Measurements from ENCODE around the gene RIMBP2.

The RIMBP2 gene

DNA sequence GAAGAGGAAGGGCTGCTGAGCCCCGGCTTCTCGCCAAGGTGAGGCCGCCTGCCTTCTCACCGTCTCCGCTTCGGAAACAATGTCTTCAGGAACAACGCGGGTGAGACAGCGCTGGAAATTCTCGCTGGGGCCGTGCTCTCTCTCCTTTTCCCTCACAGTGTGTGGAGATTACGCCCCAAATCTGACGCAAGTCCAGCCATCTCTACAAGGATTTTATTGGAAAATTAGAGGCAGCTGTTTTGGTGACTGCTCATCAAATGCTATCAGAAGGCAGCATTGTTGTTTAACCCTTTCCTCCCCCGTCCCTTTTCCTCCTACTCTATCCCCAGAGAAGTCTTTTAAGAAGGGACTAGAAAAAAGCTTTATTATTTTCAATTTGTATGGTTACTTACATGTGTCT is 324.9 kb downstream of the RIMBP2 start:
- no peaks in the 10 kb centered on the region for H3K36me3 ChIP-seq
- H3K9ac ChIP-seq = no peak overlapping the region
- no peak overlapping the region for H3K4me3 ChIP-seq
- H3K27me3 ChIP-seq = no peaks in the 10 kb centered on the region
- peaks cover 36 to 65% (median 48%) of the 10 kb centered on the region in 11 experiments for H3K9me3 ChIP-seq (replicated peaks in 1 of 11)
- no peaks in the 10 kb centered on the region for H4K20me1 ChIP-seq
- peaks cover 6 to 12% (median 8%) of the 10 kb centered on the region in 10 experiments; a peak in 14 of 20 replicates for H3K4me1 ChIP-seq
- no peak for TF ChIP-seq Cebpa-rat (IDR thresholded peaks at IDR 0.05)
- H3K27ac ChIP-seq = no peak overlapping the region
- no peak overlapping the region for H3K4me2 ChIP-seq

DNA sequence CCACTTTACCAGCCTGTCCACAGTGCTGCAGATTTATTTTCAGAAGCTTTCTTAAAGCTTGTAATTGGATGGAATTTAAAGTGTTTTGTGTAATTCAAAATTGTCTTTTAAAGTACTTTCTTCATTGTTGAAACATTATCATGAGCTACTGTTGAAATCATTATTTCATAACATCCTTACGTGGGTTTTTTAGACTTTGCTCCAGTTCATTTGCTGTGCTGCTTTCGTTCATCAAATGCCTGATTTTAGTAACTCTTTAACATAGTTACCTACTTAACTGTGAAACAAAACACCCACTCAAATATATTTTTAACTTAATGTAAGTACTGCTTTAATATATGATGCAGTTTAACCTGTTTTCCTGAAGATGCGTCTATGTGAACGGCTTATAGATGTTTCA is 330.9 kb downstream of the RIMBP2 start:
- peaks cover 48 to 71% (median 60%) of the 10 kb centered on the region in 11 experiments for H3K9me3 ChIP-seq (replicated peaks in 1 of 11)
- no peaks in the 10 kb centered on the region for H4K20me1 ChIP-seq
- no peak overlapping the region for H3K9ac ChIP-seq
- H3K27ac ChIP-seq = no peak overlapping the region
- peaks cover 0 to 5% (median 3%) of the 10 kb centered on the region in 10 experiments; a peak in 7 of 20 replicates for H3K4me1 ChIP-seq
- H3K27me3 ChIP-seq = no peaks in the 10 kb centered on the region
- H3K4me2 ChIP-seq = no peak overlapping the region
- no peaks in the 10 kb centered on the region for H3K36me3 ChIP-seq
- peak overlapping the region in 3 of 10 experiments; percentile 2 to 21 (median 5); a peak in 3 of 20 replicates for H3K4me3 ChIP-seq
- no peak for TF ChIP-seq Cebpa-rat (IDR thresholded peaks at IDR 0.05)

DNA sequence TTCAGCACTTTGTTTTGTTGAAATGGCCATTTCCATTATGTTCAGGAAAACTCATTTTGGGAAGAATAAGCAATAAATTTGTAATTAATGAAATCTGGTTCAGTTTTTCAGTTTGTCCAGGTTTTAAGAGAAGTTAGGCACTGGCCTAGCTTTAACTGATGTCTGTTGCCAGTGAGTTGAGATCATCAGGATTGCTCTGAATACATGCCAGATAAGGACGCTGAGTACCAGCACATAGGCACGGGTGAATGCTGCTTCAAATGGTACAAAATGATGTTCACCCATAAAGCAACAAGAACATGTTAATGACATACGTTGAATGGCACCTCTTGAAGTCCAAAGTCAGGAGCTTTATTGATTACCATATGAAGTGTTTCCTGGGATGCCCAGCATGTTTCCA is 331.9 kb downstream of the RIMBP2 start:
- Histone ChIP-seq H4K20me1 (no peaks in the 10 kb centered on the region), H3K4me2 (no peak overlapping the region), H3K27ac (no peak overlapping the region), H3K4me3 (no peak overlapping the region), H3K4me1 (peaks cover 0 to 5% (median 3%) of the 10 kb centered on the region in 10 experiments; a peak in 7 of 20 replicates), H3K36me3 (no peaks in the 10 kb centered on the region), H3K9ac (no peak overlapping the region), H3K27me3 (no peaks in the 10 kb centered on the region), H3K9me3 (replicated peaks in 1 of 11) (peaks cover 39 to 66% (median 53%) of the 10 kb centered on the region in 11 experiments)
- TF ChIP-seq Cebpa-rat (IDR thresholded peaks at IDR 0.05) = no peak

DNA sequence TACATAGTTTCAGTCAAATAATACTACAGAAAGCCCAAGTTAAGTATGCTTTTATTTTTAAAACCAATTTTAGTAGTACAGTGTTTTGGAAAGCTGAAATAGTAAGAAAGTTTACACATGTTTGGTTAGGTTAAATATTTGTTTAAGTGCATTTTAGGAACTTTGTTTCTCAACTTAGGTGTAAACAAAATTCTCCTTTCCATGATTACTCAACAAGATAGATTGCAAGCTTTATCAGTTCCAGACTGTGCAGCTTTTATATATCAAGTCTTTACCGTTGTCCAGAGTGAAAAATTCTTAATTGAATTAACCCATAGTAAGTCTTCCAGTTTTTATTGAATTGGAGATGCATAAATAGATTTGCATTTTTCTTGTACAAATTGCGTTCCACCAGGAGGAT is 333.3 kb downstream of the RIMBP2 start:
- peaks cover 0 to 2% (median 0%) of the 10 kb centered on the region in 10 experiments; a peak in 3 of 20 replicates for H3K4me1 ChIP-seq
- H3K27ac ChIP-seq = no peak overlapping the region
- H4K20me1 ChIP-seq = no peaks in the 10 kb centered on the region
- no peak for TF ChIP-seq Cebpa-rat (IDR thresholded peaks at IDR 0.05)
- H3K4me2 ChIP-seq = no peak overlapping the region
- no peaks in the 10 kb centered on the region for H3K36me3 ChIP-seq
- H3K9ac ChIP-seq = no peak overlapping the region
- peaks cover 31 to 53% (median 39%) of the 10 kb centered on the region in 11 experiments for H3K9me3 ChIP-seq (replicated peaks in 1 of 11)
- no peaks in the 10 kb centered on the region for H3K27me3 ChIP-seq
- H3K4me3 ChIP-seq = no peak overlapping the region

DNA sequence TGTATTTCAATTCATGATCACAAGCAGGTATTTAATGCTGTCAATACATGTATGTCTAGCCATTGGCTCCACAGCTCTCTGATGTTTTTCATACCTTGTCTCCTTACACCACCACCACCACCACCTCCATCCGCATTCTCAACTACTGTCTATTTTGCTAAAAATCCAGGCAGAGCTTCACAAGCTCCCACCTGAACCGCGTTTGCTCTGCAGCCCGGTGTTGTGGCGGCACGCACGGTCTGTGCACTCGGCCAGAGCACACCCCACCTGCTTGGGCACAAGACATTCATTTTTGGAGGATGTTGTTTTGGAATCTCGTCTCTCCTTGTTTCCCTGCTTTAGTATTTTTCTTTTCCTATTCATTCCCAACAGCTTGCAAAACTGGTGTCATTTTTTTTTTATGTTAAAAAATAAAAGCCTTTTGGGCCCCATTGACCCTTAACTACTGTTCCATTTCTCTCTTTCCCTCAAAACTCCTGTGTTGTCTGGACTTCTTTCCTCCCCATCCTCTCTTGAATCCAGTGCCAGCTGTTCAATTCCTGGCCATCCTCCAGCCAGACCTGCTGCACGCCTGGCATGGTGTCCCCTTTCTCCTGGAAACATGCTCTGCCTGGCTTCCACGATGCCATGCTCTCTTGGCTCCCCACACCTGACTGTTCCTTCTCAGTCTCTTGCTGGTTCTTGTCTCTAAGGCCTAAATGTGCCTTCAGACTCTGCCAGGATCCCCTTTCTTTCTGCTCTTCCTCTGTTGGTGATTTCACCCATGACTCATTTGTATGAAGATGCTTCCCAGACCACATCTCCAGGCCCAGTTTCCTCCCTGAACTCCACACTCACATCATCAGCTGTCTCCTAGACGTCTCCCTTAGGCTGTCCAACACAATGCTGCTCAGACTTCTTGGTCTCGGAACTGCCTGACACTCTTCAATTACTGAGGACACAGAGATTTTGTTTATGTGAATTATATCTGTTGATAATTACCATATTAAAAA is 340.5 kb downstream of the RIMBP2 start:
- no peak overlapping the region for H3K9ac ChIP-seq
- no peak overlapping the region for H3K27ac ChIP-seq
- no peaks in the 10 kb centered on the region for H3K27me3 ChIP-seq
- H3K9me3 ChIP-seq (replicated peaks in 1 of 11) = peaks cover 0 to 12% (median 0%) of the 10 kb centered on the region in 11 experiments; a peak in 4 of 22 replicates
- 0 out of 22 replicates have a peak overlapping the region, but pooled peaks of 2 of the 11 experiments have one; percentile 8 to 16 for H3K4me2 ChIP-seq
- no peak for TF ChIP-seq Cebpa-rat (IDR thresholded peaks at IDR 0.05)
- peaks cover 0 to 8% (median 0%) of the 10 kb centered on the region in 10 experiments; a peak in 2 of 20 replicates for H3K4me1 ChIP-seq
- no peaks in the 10 kb centered on the region for H3K36me3 ChIP-seq
- no peak overlapping the region for H3K4me3 ChIP-seq
- H4K20me1 ChIP-seq = no peaks in the 10 kb centered on the region

DNA sequence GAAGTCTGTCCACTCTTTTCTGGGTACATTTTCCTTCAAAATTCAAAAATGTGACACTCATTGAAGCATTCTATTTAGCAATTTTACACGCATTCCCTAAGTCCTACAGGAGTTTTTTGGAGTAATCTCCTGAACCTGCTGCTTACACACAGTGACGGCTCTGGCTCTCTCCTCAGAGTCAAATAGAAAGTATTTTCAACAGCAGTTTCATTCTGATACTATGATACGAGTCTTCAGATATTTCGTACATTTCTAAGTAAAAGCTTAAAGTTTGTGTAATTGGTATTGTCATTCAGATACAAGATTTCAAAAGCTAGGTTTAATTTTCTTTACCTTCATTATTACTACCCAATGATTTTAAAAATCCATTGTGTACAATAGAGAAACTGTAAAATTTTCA is 342.0 kb downstream of the RIMBP2 start:
- Histone ChIP-seq H3K9me3 (replicated peaks in 1 of 11) (peaks cover 0 to 12% (median under 1%) of the 10 kb centered on the region in 11 experiments; a peak in 5 of 22 replicates), H3K4me2 (no peak overlapping the region), H3K27ac (no peak overlapping the region)

DNA sequence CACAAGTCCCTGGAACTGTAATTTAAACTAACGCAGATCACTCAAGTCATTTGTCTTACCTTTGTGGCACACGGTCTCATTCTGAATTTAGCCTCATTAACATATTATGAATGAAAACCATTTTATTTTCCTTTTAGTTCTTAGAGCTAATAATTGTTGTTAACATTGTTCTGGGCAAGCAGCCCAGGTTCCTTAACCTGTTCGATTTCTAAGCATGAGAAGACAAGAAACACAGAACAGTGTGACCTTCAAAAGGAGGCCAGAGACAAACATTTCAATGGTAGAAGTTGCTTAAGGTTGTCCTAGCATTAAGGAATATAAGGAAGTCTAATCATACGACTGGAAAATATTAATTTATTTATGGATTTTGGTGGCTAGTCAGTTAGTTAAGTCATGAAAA is 343.2 kb downstream of the RIMBP2 start:
- Histone ChIP-seq H3K4me3 (no peak overlapping the region), H3K4me1 (peaks cover 0 to 8% (median 0%) of the 10 kb centered on the region in 10 experiments; a peak in 2 of 20 replicates), H3K36me3 (no peaks in the 10 kb centered on the region), H3K9ac (no peak overlapping the region), H3K4me2 (no peak overlapping the region), H3K9me3 (replicated peaks in 1 of 11) (peaks cover 0 to 13% (median 4%) of the 10 kb centered on the region in 11 experiments; a peak in 5 of 22 replicates), H3K27me3 (no peaks in the 10 kb centered on the region), H3K27ac (no peak overlapping the region), H4K20me1 (no peaks in the 10 kb centered on the region)
- no peak for TF ChIP-seq Cebpa-rat (IDR thresholded peaks at IDR 0.05)

More for the DNA sequence above, 342.0 kb downstream of the RIMBP2 start:
- Histone ChIP-seq H3K4me3 (no peak overlapping the region), H3K9ac (no peak overlapping the region), H3K4me1 (peaks cover 0 to 8% (median 0%) of the 10 kb centered on the region in 10 experiments; a peak in 2 of 20 replicates), H3K36me3 (no peaks in the 10 kb centered on the region), H3K27me3 (no peaks in the 10 kb centered on the region), H4K20me1 (no peaks in the 10 kb centered on the region)
- TF ChIP-seq Cebpa-rat (IDR thresholded peaks at IDR 0.05) = no peak

DNA sequence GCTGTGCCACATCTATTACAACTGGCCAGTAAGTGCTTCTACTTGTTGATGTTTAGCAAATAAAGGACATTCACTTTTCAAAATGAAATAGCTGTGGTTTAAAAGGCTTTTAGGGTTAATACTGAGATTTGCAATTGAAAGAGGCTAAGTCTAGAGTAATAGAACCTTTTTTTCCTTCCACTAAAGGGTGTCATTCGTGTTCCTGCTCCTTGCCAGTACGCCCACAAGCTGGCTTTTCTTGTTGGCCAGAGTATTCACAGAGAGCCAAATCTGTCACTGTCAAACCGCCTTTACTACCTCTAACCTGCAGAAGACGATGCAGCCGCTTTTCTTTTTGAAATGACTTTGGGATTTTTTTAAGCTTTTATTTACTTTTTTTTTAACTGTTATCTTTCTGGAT is 344.8 kb downstream of the RIMBP2 start:
- no peak overlapping the region for H3K4me2 ChIP-seq
- H3K27me3 ChIP-seq = no peaks in the 10 kb centered on the region
- no peaks in the 10 kb centered on the region for H3K36me3 ChIP-seq

DNA sequence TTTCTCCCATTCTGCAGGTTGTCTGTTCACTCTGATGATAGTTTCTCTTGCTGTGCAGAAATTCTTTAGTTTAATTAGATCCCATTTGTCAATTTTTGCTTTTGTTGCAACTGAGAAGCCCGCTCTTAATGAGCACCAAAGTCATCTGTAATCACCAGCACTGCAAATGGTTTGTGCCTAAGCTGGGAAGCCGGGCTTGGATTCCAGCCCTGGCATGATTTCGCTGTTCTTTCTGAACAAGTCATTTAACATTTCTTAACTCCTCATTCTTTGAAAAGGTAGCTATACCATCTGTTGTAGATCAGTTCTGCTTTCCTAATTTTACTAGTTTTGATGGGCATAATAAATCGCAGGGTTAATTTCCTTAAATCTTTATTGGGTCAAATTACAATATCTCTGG is 346.3 kb downstream of the RIMBP2 start:
- no peak overlapping the region for H3K27ac ChIP-seq
- no peak overlapping the region for H3K9ac ChIP-seq
- no peak for TF ChIP-seq Cebpa-rat (IDR thresholded peaks at IDR 0.05)
- no peaks in the 10 kb centered on the region for H3K36me3 ChIP-seq
- peaks cover 0 to 4% (median 0%) of the 10 kb centered on the region in 10 experiments; a peak in 2 of 20 replicates for H3K4me1 ChIP-seq
- peaks cover 0 to 5% (median 0%) of the 10 kb centered on the region in 11 experiments; a peak in 2 of 22 replicates for H3K9me3 ChIP-seq (replicated peaks in 1 of 11)
- H3K4me3 ChIP-seq = no peak overlapping the region
- H3K4me2 ChIP-seq = no peak overlapping the region
- no peaks in the 10 kb centered on the region for H4K20me1 ChIP-seq
- no peaks in the 10 kb centered on the region for H3K27me3 ChIP-seq

More for the DNA sequence above, 344.8 kb downstream of the RIMBP2 start:
- no peaks in the 10 kb centered on the region for H4K20me1 ChIP-seq
- peaks cover 0 to 8% (median 2%) of the 10 kb centered on the region in 10 experiments; a peak in 4 of 20 replicates for H3K4me1 ChIP-seq
- no peak overlapping the region for H3K27ac ChIP-seq
- no peak for TF ChIP-seq Cebpa-rat (IDR thresholded peaks at IDR 0.05)
- no peak overlapping the region for H3K4me3 ChIP-seq
- no peak overlapping the region for H3K9ac ChIP-seq
- H3K9me3 ChIP-seq (replicated peaks in 1 of 11) = peaks cover 0 to 5% (median 0%) of the 10 kb centered on the region in 11 experiments; a peak in 2 of 22 replicates
